Ovary (tissue), 3 donors: ENCODE results near the gene TBCE.

Experiments
- CTCF ChIP-seq, 3 donors: fragments of 450-650 bp in 2 of 3; fragments of 200-600 bp in 1 of 3; IDR thresholded peaks; one replicate each; pipeline versions ENCODE4 v1.5.1 to v1.8.0; 2016 to 2022; ENCODE audit warnings: antibody characterized with exemption in 3 of 3, mild to moderate bottlenecking in 1 of 3
- EP300 ChIP-seq: sonication (generic); formaldehyde crosslinking; IDR thresholded peaks from one replicate; pipeline ENCODE4 v1.6.1; 2017; ENCODE audit warnings: antibody characterized with exemption
- POLR2A ChIP-seq: fragments of 450-650 bp; IDR thresholded peaks from one replicate; pipeline ENCODE4 v1.6.1; 2017; ENCODE audit warnings: antibody characterized with exemption, mild to moderate bottlenecking, moderate library complexity
- donor health status: DM: no; HTN: no; CAD: no.

- TF ChIP-seq EP300 (no peak), CTCF (IDR thresholded peaks at IDR 0.05) (no peak), POLR2A (no peak)
Observed at GRCh38 chr1:235358899-235359298, 8.3 kb upstream of the TBCE start.
